ENCODE measurements around the gene DPY19L1.
"Not testable (repeated sequence)": the region's sequence is repeated elsewhere in the genome, so short reads cannot be mapped to it uniquely, and the experiment has no call there.

DNA sequence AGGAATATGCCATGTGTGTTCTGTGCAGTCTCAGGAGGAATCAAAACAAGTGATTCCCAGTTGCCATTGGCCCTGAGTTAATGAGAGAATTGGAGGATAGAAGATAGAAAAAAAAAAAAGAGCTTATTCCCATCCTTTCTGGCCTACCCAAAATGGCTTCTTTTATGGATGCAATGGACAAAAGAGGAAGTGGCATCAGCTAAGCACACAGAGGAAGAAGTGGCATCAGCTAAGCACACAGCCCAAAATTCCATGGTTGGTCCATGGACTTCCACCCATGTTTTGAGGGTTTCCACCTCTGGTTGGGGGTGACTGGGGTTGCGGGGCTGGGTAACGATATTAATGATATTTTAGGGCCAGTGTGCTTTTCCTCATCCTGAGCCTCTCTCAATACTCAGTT is 11.1 kb upstream of the DPY19L1 start:
- TF ChIP-seq, protein P1, sequence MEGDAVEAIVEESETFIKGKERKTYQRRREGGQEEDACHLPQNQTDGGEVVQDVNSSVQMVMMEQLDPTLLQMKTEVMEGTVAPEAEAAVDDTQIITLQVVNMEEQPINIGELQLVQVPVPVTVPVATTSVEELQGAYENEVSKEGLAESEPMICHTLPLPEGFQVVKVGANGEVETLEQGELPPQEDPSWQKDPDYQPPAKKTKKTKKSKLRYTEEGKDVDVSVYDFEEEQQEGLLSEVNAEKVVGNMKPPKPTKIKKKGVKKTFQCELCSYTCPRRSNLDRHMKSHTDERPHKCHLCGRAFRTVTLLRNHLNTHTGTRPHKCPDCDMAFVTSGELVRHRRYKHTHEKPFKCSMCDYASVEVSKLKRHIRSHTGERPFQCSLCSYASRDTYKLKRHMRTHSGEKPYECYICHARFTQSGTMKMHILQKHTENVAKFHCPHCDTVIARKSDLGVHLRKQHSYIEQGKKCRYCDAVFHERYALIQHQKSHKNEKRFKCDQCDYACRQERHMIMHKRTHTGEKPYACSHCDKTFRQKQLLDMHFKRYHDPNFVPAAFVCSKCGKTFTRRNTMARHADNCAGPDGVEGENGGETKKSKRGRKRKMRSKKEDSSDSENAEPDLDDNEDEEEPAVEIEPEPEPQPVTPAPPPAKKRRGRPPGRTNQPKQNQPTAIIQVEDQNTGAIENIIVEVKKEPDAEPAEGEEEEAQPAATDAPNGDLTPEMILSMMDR (IDR thresholded peaks at IDR 0.05), result not testable (repeated sequence)
- TF ChIP-seq POLR2A (IDR thresholded peaks at IDR 0.05), result not testable (repeated sequence)

Data from adrenal gland (tissue), 5 donors.